22Rv1 (cell line): Measurements from ENCODE around the gene LCN9.

Experiments
- CTCF ChIP-seq: fragments of 450-650 bp; IDR thresholded peaks from 2 replicates; pipeline ENCODE4 v1.5.1; 2017; ENCODE audit warnings: mild to moderate bottlenecking
- ZFX ChIP-seq: fragments of 450-650 bp; IDR thresholded peaks from 2 replicates; pipeline ENCODE4 v1.6.1; 2017; ENCODE audit warnings: antibody characterized with exemption, borderline replicate concordance

- TF ChIP-seq CTCF (no peak), ZFX (no peak)
These were observed 1.2 kb downstream of the LCN9 start for GRCh38 chr9:135664266-135664665.
